Liver (tissue), 9 donors: Measurements from ENCODE around the gene JPH4. TPM values are rescaled to one million over a fixed set of nuclear protein-coding genes. Genes with fewer than 3 reads are reported as not detected.
A peak's percentile ranks its signal among the peaks of the same experiment; 100 is the strongest.

Experiments used
- DNase-seq: peaks from one replicate; pipeline ENCODE4 v3.0.0-alpha.2; 2017; ENCODE audit warnings: low spot score
- H3K27ac ChIP-seq, 2 donors: one replicate each; pipeline ENCODE4 v1.7.0; 2013; ENCODE audit warnings: inconsistent platforms in 2 of 2, low read length in 2 of 2, control low read depth in 1 of 2, low read depth in 1 of 2, mild to moderate bottlenecking in 1 of 2
- H3K27me3 ChIP-seq, 4 donors: one replicate each; pipeline versions ENCODE4 v1.6.1 to v1.7.0; 2013; ENCODE audit warnings: low read length in 3 of 4, inconsistent platforms in 1 of 4, mild to moderate bottlenecking in 1 of 4, moderate library complexity in 1 of 4; ENCODE audit not compliant: control insufficient read depth in 4 of 4, insufficient read depth in 4 of 4
- H3K36me3 ChIP-seq, 4 donors: one replicate each; pipeline versions ENCODE4 v1.6.1 to v1.7.0; 2013; ENCODE audit warnings: low read length in 3 of 4, mild to moderate bottlenecking in 3 of 4, low read depth in 1 of 4, moderate library complexity in 1 of 4; ENCODE audit not compliant: control insufficient read depth in 4 of 4, insufficient read depth in 3 of 4
- H3K4me1 ChIP-seq, 4 donors: one replicate each; pipeline versions ENCODE4 v1.6.1 to v1.7.0; 2013; ENCODE audit warnings: low read length in 3 of 4, mild to moderate bottlenecking in 3 of 4, moderate library complexity in 1 of 4; ENCODE audit not compliant: control insufficient read depth in 4 of 4, insufficient read depth in 4 of 4
- H3K4me3 ChIP-seq, 3 donors: one replicate each; pipeline versions ENCODE4 v1.6.1 to v1.7.0; 2013; ENCODE audit warnings: low read length in 3 of 3, control low read depth in 1 of 3, low read depth in 1 of 3, mild to moderate bottlenecking in 1 of 3
- H3K9ac ChIP-seq, 2 donors: one replicate each; pipeline ENCODE4 v1.7.0; 2013; ENCODE audit warnings: low read length in 2 of 2, mild to moderate bottlenecking in 2 of 2, moderate library complexity in 2 of 2, control low read depth in 1 of 2, low read depth in 1 of 2
- H3K9me3 ChIP-seq, 4 donors: one replicate each; pipeline versions ENCODE4 v1.6.1 to v1.7.0; 2013; ENCODE audit warnings: low read length in 3 of 4; ENCODE audit not compliant: control insufficient read depth in 4 of 4
- ATF3 ChIP-seq: IDR thresholded peaks from 2 replicates; pipeline ENCODE4 v1.6.1; 2016; ENCODE audit warnings: antibody characterized with exemption
- EGR1 ChIP-seq, 2 donors: IDR thresholded peaks; 2 replicates each; pipeline ENCODE4 v1.6.1; 2016 to 2018; ENCODE audit warnings: antibody characterized with exemption in 2 of 2, low read depth in 2 of 2
- FOXA1 ChIP-seq: IDR thresholded peaks from 2 replicates; pipeline ENCODE4 v1.6.1; 2016; ENCODE audit warnings: antibody characterized with exemption
- FOXA2 ChIP-seq: IDR thresholded peaks from 2 replicates; pipeline ENCODE4 v1.6.1; 2016; ENCODE audit warnings: antibody characterized with exemption
- GABPA ChIP-seq, 2 donors: IDR thresholded peaks in 1 of 2; conservative IDR thresholded peaks in 1 of 2; 2 replicates each; pipeline ENCODE4 v1.6.1; 2016; ENCODE audit warnings: antibody characterized with exemption in 2 of 2, mild to moderate bottlenecking in 1 of 2, moderate library complexity in 1 of 2
- HNF4A ChIP-seq, 2 donors: conservative IDR thresholded peaks; 2 replicates each; pipeline ENCODE4 v1.6.1; 2016; ENCODE audit warnings: antibody characterized with exemption in 2 of 2, mild to moderate bottlenecking in 2 of 2
- JUND ChIP-seq, 2 donors: IDR thresholded peaks; 2 replicates each; pipeline ENCODE4 v1.6.1; 2016; ENCODE audit warnings: antibody characterized with exemption in 2 of 2
- NR2F2 ChIP-seq: IDR thresholded peaks from 2 replicates; pipeline ENCODE4 v1.6.1; 2016; ENCODE audit warnings: antibody characterized with exemption
- RAD21 ChIP-seq, 2 donors: IDR thresholded peaks; 2 replicates each; pipeline ENCODE4 v1.6.1; 2016; ENCODE audit warnings: antibody characterized with exemption in 2 of 2, mild to moderate bottlenecking in 2 of 2
- REST ChIP-seq: IDR thresholded peaks from 2 replicates; pipeline ENCODE4 v1.6.1; 2016; ENCODE audit warnings: antibody characterized with exemption, mild to moderate bottlenecking
- RXRA ChIP-seq, 2 donors: IDR thresholded peaks; 2 replicates each; pipeline ENCODE4 v1.6.1; 2017 to 2018; ENCODE audit warnings: antibody characterized with exemption in 2 of 2, mild to moderate bottlenecking in 1 of 2
- SP1 ChIP-seq: IDR thresholded peaks from 2 replicates; pipeline ENCODE4 v1.6.1; 2018; ENCODE audit warnings: antibody characterized with exemption, mild to moderate bottlenecking
- TAF1 ChIP-seq: conservative IDR thresholded peaks from 2 replicates; pipeline ENCODE4 v1.6.1; 2016; ENCODE audit warnings: antibody characterized with exemption, mild to moderate bottlenecking
- YY1 ChIP-seq: IDR thresholded peaks from 2 replicates; pipeline ENCODE4 v1.6.1; 2016; ENCODE audit warnings: antibody characterized with exemption, mild to moderate bottlenecking
- ZBTB33 ChIP-seq: IDR thresholded peaks from 2 replicates; pipeline ENCODE4 v1.6.1; 2016; ENCODE audit warnings: antibody characterized with exemption
- WGBS: extraction: QIAGEN DNeasy Blood & Tissue Kit; methylation state at CpG from one replicate; pipeline ENCODE4 v1.1.7; 2013; 5-methylcytosine and 5-hydroxymethylcytosine counted together
- polyA plus RNA-seq, 2 donors: library from polyadenylated mRNA; stranded (reverse) in 1 of 2; unstranded in 1 of 2; fragments of 200-250 nt in 1 of 2; fragments of >200 nt in 1 of 2; fragmentation: Nextera tagmentation in 1 of 2; extraction: Ambion mirVana in 1 of 2; gene quantifications; one replicate each; pipeline versions ENCODE4 v1.2.1 to v1.2.3, GENCODE V29; 2013 to 2015
- total RNA-seq, 2 donors: library from RNA; depleted of rRNA; stranded (reverse); fragments of >200 nt; gene quantifications; one replicate each; pipeline ENCODE4 v1.2.3, GENCODE V29; 2014
- TF ChIP-seq, protein P1 (sequence below): IDR thresholded peaks from 2 replicates; pipeline ENCODE4 v1.6.1; 2016; ENCODE audit warnings: antibody characterized with exemption
- TF ChIP-seq, protein P2 (sequence below): fragments of 150-350 bp; IDR thresholded peaks from 2 replicates; pipeline ENCODE4 v1.5.1; 2017; ENCODE audit warnings: improper control_type of control experiment, low read depth, low read length; ENCODE audit not compliant: missing input control
- donor health status: healthy.
- donor health status: healthy.
- donor health status: healthy.
- donor health status: healthy.
- donor health status: healthy.

Gene JPH4
- total and polyA plus RNA-seq, 4 donors = 0.07 to 0.24 (median 0.16) TPM

DNA sequence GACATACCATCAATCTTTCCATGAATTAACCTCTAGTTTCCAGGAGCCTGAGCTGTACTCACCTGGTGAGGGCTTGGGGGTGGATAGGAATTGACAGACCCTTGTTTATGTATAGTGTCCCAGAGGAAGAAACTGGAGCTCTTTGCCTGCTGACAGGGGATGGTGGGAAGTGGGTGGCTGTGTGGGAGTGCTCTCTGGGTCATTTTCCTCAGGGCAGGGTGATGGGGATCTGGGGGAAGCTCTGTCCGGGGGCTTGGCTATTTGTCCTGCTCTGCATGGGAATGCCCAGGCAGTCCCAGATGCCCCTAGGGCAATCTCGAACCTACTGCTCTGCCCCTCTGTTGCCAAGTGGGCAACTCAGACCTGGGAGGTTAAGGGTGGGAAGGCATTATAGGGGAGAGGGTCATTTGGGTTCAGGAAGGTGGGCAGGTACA, 35.8 kb upstream of the JPH4 start:
- H3K36me3 ChIP-seq = no peaks in the 10 kb centered on the region
- peak overlapping the region; percentile 76 to 87 for H3K27ac ChIP-seq
- no peak for TF ChIP-seq FOXA1
- TF ChIP-seq HNF4A (conservative IDR thresholded peaks at IDR 0.05) = no peak
- TF ChIP-seq YY1 = no peak
- no peak for TF ChIP-seq SP1
- no peak for TF ChIP-seq REST
- TF ChIP-seq FOXA2 = no peak
- no peak for TF ChIP-seq ATF3
- TF ChIP-seq GABPA (IDR thresholded peaks at IDR 0.05 in 1 of 2, conservative IDR thresholded peaks at IDR 0.05 in 1 of 2) = no peak
- TF ChIP-seq ZBTB33 = no peak
- TF ChIP-seq, protein P1, sequence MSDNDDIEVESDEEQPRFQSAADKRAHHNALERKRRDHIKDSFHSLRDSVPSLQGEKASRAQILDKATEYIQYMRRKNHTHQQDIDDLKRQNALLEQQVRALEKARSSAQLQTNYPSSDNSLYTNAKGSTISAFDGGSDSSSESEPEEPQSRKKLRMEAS = no peak
- no peak for TF ChIP-seq NR2F2
- no peak for TF ChIP-seq JUND (IDR thresholded peaks at IDR 0.05)
- no peak for TF ChIP-seq EGR1 (IDR thresholded peaks at IDR 0.05; ENCODE audit: low read depth in 2 of 2)
- TF ChIP-seq TAF1 = no peak
- TF ChIP-seq RXRA (IDR thresholded peaks at IDR 0.05) = no peak
- TF ChIP-seq, protein P2, sequence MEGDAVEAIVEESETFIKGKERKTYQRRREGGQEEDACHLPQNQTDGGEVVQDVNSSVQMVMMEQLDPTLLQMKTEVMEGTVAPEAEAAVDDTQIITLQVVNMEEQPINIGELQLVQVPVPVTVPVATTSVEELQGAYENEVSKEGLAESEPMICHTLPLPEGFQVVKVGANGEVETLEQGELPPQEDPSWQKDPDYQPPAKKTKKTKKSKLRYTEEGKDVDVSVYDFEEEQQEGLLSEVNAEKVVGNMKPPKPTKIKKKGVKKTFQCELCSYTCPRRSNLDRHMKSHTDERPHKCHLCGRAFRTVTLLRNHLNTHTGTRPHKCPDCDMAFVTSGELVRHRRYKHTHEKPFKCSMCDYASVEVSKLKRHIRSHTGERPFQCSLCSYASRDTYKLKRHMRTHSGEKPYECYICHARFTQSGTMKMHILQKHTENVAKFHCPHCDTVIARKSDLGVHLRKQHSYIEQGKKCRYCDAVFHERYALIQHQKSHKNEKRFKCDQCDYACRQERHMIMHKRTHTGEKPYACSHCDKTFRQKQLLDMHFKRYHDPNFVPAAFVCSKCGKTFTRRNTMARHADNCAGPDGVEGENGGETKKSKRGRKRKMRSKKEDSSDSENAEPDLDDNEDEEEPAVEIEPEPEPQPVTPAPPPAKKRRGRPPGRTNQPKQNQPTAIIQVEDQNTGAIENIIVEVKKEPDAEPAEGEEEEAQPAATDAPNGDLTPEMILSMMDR = no peak
- TF ChIP-seq RAD21 (IDR thresholded peaks at IDR 0.05) = no peak
- 87% methylated on average over 2 of the region's 2 CpGs for WGBS
- no peaks in the 10 kb centered on the region for H3K9me3 ChIP-seq
- H3K27me3 ChIP-seq = no peaks in the 10 kb centered on the region
- peak overlapping the region in 1 of 2 donors; percentile 62 for H3K9ac ChIP-seq
- H3K4me3 ChIP-seq = no peak overlapping the region
- no peak for DNase-seq
- peaks cover 17 to 46% (median 35%) of the 10 kb centered on the region in 4 donors for H3K4me1 ChIP-seq
